Measurements from ENCODE around the gene C4BPB.
"Not testable (repeated sequence)": the region's sequence is repeated elsewhere in the genome, so short reads cannot be mapped to it uniquely, and the experiment has no call there.

C4BPB gene, protein sequence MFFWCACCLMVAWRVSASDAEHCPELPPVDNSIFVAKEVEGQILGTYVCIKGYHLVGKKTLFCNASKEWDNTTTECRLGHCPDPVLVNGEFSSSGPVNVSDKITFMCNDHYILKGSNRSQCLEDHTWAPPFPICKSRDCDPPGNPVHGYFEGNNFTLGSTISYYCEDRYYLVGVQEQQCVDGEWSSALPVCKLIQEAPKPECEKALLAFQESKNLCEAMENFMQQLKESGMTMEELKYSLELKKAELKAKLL

DNA sequence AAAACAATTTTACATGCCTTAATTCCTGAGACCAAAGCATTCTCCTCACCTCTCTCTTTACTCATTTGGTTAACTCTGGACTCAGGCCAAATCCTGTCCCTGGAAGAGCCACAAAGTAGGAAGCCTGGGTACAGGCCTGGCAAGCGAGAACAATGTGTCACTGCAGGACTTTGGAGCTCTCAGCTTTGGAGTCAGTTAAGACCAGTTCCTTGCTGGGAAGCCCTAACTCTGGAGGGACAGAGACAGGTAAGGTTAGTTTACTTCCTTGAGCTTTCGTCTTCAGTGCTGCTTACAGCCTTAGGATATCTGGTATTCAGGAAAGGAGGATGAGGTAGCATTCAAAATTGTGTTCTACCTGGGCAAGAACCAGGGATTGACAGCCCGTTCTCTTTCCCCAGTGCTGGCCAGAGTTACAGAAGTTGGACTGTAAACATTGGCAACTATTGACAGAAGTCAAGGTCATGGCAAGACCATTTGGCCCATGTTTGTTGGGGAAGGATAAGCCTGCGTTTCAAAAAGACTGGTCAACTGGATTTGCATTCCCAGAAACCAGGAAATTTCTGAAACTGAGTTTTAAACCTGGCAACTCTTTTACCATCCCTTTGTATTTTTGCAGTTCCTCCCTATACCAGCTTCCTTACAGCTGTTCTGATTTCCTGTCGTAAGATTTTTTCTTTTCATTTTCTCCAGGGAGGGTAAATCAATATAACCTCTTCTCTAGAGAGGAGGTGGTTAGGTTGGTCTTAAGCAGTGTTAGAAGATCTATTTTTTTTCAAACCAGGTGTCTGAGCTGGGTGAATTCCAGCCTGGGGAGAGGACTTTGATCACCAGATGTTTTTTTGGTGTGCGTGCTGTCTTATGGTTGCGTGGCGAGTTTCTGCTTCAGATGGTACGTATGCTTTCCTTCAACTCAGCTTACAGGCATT lies at the start of gene C4BPB:
TSS of gene C4BPB (plus strand) at position 160 of the 926 bp plus-strand sequence. CDS start at position 832, 672 bp downstream.
- Histone ChIP-seq H3K4me3 (ENCODE audit: low read depth, low read length) (no peak within 1 kb of the TSS), H3K27me3 (ENCODE audit: control insufficient read depth, insufficient read depth, low read length) (no peaks in the 10 kb centered on the region), H3K9ac (ENCODE audit: low read depth, low read length) (no peak within 1 kb of the TSS), H3K36me3 (ENCODE audit: control insufficient read depth, insufficient read depth, low read length) (no peaks in the 10 kb centered on the region), H3K9me3 (ENCODE audit: control insufficient read depth, insufficient read depth, low read length) (no peaks in the 10 kb centered on the region), H3K4me1 (ENCODE audit: control insufficient read depth, insufficient read depth, low read length) (no peaks in the 10 kb centered on the region)

DNA sequence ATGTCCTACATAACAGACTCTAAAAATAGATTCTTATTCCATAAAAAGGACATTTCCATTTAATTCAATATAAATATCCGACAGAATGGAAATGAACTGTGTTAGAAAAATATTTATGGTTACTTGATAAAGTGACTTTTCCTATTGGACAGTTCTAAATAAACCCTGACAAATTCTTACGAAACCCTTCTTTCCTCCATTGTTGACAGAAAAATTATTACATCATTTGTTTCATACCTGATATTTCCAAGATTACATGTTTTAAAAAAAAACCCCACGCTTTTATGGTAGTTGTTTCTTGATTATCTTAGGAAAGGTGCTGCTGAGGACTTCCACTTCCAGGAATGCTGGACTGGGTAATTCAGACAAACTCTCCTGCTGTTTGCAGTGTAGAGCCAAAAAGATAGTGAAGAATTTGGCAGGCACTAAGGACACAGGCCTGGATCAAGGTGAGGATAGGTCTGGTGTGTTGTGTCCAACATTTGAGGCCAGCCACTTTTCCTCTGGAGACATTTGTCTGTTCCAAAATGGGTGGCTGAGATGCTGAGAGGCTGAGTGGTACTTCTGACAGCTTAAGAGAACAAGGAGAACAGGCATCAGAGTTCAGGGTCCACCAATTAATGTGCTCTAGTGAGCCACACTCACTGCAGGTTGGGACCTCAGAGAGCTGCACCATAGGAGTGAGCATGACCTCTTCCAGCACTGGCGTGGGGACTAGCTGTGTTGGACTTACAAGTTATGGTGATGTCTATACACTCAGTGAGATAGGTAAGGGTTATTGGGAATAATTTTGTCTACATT lies 49.1 kb upstream of the C4BPB start:
- no peak overlapping the region for H3K4me3 ChIP-seq (ENCODE audit: low read depth, low read length)
- H3K9me3 ChIP-seq (ENCODE audit: control insufficient read depth, insufficient read depth, low read length): no peaks in the 10 kb centered on the region
- H3K36me3 ChIP-seq (ENCODE audit: control insufficient read depth, insufficient read depth, low read length): no peaks in the 10 kb centered on the region
- H3K4me1 ChIP-seq (ENCODE audit: control insufficient read depth, insufficient read depth, low read length): no peaks in the 10 kb centered on the region
- peaks cover 2% of the 10 kb centered on the region for H3K27me3 ChIP-seq (ENCODE audit: control insufficient read depth, insufficient read depth, low read length)
- H3K9ac ChIP-seq (ENCODE audit: low read depth, low read length): no peak overlapping the region

- Histone ChIP-seq H3K36me3 (ENCODE audit: control insufficient read depth, insufficient read depth, low read length) (no peaks in the 10 kb centered on the region), H3K4me3 (ENCODE audit: low read depth, low read length) (no peak overlapping the region), H3K27me3 (ENCODE audit: control insufficient read depth, insufficient read depth, low read length) (peaks cover 2% of the 10 kb centered on the region), H3K4me1 (ENCODE audit: control insufficient read depth, insufficient read depth, low read length) (no peaks in the 10 kb centered on the region), H3K9ac (ENCODE audit: low read depth, low read length) (no peak overlapping the region), H3K9me3 (ENCODE audit: control insufficient read depth, insufficient read depth, low read length) (no peaks in the 10 kb centered on the region)
These were observed 48.5 kb upstream of the C4BPB start for GRCh38 chr1:207040181-207040533.

GRCh38 chr1:207041397-207041796 lies 47.3 kb upstream of the C4BPB start:
- not testable (repeated sequence) for H3K4me3 ChIP-seq (ENCODE audit: low read depth, low read length); H3K9ac ChIP-seq (ENCODE audit: low read depth, low read length); H3K36me3 ChIP-seq (ENCODE audit: control insufficient read depth, insufficient read depth, low read length); H3K9me3 ChIP-seq (ENCODE audit: control insufficient read depth, insufficient read depth, low read length); H3K27me3 ChIP-seq (ENCODE audit: control insufficient read depth, insufficient read depth, low read length); H3K4me1 ChIP-seq (ENCODE audit: control insufficient read depth, insufficient read depth, low read length)

GRCh38 chr1:207045453-207045852 lies 43.2 kb upstream of the C4BPB start:
- Histone ChIP-seq H3K4me3 (ENCODE audit: low read depth, low read length) (no peak overlapping the region), H3K4me1 (ENCODE audit: control insufficient read depth, insufficient read depth, low read length) (peaks cover 12% of the 10 kb centered on the region), H3K36me3 (ENCODE audit: control insufficient read depth, insufficient read depth, low read length) (peaks cover 10% of the 10 kb centered on the region), H3K27me3 (ENCODE audit: control insufficient read depth, insufficient read depth, low read length) (no peaks in the 10 kb centered on the region), H3K9me3 (ENCODE audit: control insufficient read depth, insufficient read depth, low read length) (no peaks in the 10 kb centered on the region), H3K9ac (ENCODE audit: low read depth, low read length) (no peak overlapping the region)

DNA sequence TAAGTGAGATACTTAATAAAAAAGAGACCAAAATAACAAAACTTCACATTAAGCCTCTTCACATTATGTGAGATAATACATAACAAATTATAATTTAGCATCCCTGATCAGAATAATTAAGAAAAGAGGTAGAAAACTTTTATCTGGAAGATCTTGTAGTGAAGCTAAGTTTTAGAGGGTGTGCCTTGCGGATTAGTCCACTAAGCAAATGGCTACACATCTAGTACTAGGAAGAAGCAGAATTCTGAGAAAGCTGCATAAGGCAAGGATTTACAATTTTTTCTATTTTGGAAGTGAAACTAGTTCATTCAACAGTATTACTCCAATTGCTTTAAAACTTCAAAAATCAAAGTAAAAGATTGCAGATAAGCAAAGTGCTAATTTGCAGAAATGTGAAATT lies 41.2 kb upstream of the C4BPB start:
- no peak overlapping the region for H3K9ac ChIP-seq (ENCODE audit: low read depth, low read length)
- no peak overlapping the region for H3K4me3 ChIP-seq (ENCODE audit: low read depth, low read length)
- H3K36me3 ChIP-seq (ENCODE audit: control insufficient read depth, insufficient read depth, low read length): peaks cover 10% of the 10 kb centered on the region
- peaks cover 18% of the 10 kb centered on the region for H3K4me1 ChIP-seq (ENCODE audit: control insufficient read depth, insufficient read depth, low read length)
- no peaks in the 10 kb centered on the region for H3K27me3 ChIP-seq (ENCODE audit: control insufficient read depth, insufficient read depth, low read length)
- H3K9me3 ChIP-seq (ENCODE audit: control insufficient read depth, insufficient read depth, low read length): no peaks in the 10 kb centered on the region

GRCh38 chr1:207048041-207048440 lies 40.6 kb upstream of the C4BPB start:
- H3K27me3 ChIP-seq (ENCODE audit: control insufficient read depth, insufficient read depth, low read length): no peaks in the 10 kb centered on the region
- peaks cover 10% of the 10 kb centered on the region for H3K36me3 ChIP-seq (ENCODE audit: control insufficient read depth, insufficient read depth, low read length)
- peaks cover 18% of the 10 kb centered on the region for H3K4me1 ChIP-seq (ENCODE audit: control insufficient read depth, insufficient read depth, low read length)
- no peaks in the 10 kb centered on the region for H3K9me3 ChIP-seq (ENCODE audit: control insufficient read depth, insufficient read depth, low read length)
- H3K9ac ChIP-seq (ENCODE audit: low read depth, low read length): no peak overlapping the region
- H3K4me3 ChIP-seq (ENCODE audit: low read depth, low read length): no peak overlapping the region

DNA sequence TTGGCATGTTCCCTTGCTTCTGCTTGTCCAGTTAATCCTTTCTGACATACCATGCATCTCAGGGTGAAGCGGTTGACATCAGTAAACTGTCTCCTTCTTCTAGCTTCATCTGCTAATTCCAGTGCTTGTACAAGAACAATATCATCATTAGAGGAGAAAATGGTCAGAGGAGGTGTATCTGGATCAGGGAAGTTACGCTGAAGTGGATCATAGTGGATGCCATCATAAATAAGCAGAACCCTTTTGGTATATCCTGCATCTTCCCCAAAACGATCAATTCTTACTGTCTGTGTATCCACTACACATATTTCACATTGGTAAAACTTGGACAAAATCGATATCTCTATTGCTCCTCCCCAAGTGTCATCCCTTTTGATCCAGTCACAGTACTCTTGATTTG lies 39.6 kb upstream of the C4BPB start:
- no peak overlapping the region for H3K9ac ChIP-seq (ENCODE audit: low read depth, low read length)
- H3K4me3 ChIP-seq (ENCODE audit: low read depth, low read length): no peak overlapping the region
- no peaks in the 10 kb centered on the region for H3K27me3 ChIP-seq (ENCODE audit: control insufficient read depth, insufficient read depth, low read length)
- no peaks in the 10 kb centered on the region for H3K9me3 ChIP-seq (ENCODE audit: control insufficient read depth, insufficient read depth, low read length)
- peaks cover 18% of the 10 kb centered on the region for H3K4me1 ChIP-seq (ENCODE audit: control insufficient read depth, insufficient read depth, low read length)
- peaks cover 10% of the 10 kb centered on the region for H3K36me3 ChIP-seq (ENCODE audit: control insufficient read depth, insufficient read depth, low read length)

DNA sequence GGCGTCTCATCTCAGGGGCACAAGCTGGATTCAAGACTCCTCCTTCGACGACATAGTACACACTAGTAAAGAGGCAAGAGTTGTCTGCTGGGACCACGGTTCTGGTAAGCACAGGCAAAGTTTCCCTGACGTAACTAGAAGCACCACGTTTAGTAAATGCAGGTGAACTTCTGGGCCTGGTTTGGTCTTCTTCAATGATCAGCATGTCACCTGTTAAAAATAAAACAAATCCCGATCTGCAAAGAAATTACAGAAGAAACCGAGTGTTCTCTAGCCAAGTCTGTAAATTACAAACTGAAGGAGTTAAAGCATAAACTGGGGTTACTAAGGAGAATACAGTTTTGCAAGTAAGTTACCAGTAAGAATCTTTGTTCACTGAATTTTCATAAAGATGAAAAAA lies 39.1 kb upstream of the C4BPB start:
- no peaks in the 10 kb centered on the region for H3K27me3 ChIP-seq (ENCODE audit: control insufficient read depth, insufficient read depth, low read length)
- H3K9me3 ChIP-seq (ENCODE audit: control insufficient read depth, insufficient read depth, low read length): no peaks in the 10 kb centered on the region
- no peak overlapping the region for H3K9ac ChIP-seq (ENCODE audit: low read depth, low read length)
- H3K36me3 ChIP-seq (ENCODE audit: control insufficient read depth, insufficient read depth, low read length): peaks cover 10% of the 10 kb centered on the region
- peaks cover 18% of the 10 kb centered on the region for H3K4me1 ChIP-seq (ENCODE audit: control insufficient read depth, insufficient read depth, low read length)
- peak overlapping the region; percentile 95 for H3K4me3 ChIP-seq (ENCODE audit: low read depth, low read length)

DNA sequence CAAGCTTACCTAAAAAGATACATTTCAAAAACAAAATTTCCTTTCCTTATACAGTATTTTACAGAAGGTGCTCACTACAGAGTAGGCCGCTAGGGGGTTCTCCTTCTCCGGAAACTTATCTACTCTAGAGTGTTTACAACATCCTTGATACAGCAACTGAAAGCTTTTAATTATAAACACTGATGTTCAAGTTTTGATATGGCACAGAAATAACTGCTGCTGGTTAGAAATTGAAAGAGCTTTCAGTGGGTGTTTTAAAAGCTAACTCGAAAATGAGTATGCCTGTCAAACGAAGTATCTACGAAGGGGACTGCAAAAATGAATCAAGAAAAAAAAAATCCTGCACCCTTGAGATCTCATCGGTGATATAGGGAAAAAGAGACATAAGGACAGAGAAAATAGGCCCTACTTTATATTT lies 38.7 kb upstream of the C4BPB start:
- Histone ChIP-seq H3K4me1 (ENCODE audit: control insufficient read depth, insufficient read depth, low read length) (peaks cover 18% of the 10 kb centered on the region), H3K27me3 (ENCODE audit: control insufficient read depth, insufficient read depth, low read length) (no peaks in the 10 kb centered on the region), H3K9me3 (ENCODE audit: control insufficient read depth, insufficient read depth, low read length) (no peaks in the 10 kb centered on the region), H3K9ac (ENCODE audit: low read depth, low read length) (peak overlapping the region; percentile 92), H3K36me3 (ENCODE audit: control insufficient read depth, insufficient read depth, low read length) (peaks cover 10% of the 10 kb centered on the region), H3K4me3 (ENCODE audit: low read depth, low read length) (peak overlapping the region; percentile 95)

GRCh38 chr1:207050480-207051190 lies 38.0 kb upstream of the C4BPB start:
- Histone ChIP-seq H3K4me1 (ENCODE audit: control insufficient read depth, insufficient read depth, low read length) (peaks cover 18% of the 10 kb centered on the region), H3K27me3 (ENCODE audit: control insufficient read depth, insufficient read depth, low read length) (no peaks in the 10 kb centered on the region), H3K9ac (ENCODE audit: low read depth, low read length) (peak overlapping the region; percentile 92), H3K9me3 (ENCODE audit: control insufficient read depth, insufficient read depth, low read length) (no peaks in the 10 kb centered on the region), H3K4me3 (ENCODE audit: low read depth, low read length) (peak overlapping the region; percentile 95), H3K36me3 (ENCODE audit: control insufficient read depth, insufficient read depth, low read length) (peaks cover 10% of the 10 kb centered on the region)

Measured in iPS-15b (cell line).